Panc1 (cell line): ENCODE measurements around the gene SLC9B1. TPM values are rescaled to one million over a fixed set of nuclear protein-coding genes. Genes with fewer than 3 reads are reported as not detected.

Experiments used
- ATAC-seq: fragments of 200-7000 bp; cut with Tn5 transposase; 2 replicates; pipeline ENCODE4 v1.9.1; 2020; ENCODE audit warnings: mild to moderate bottlenecking, moderate library complexity
- BruUV-seq: library from RNA; stranded (reverse); fragments of 400-500 nt; replicated peaks from 2 replicates; lab custom pipeline; 2021; lab: Mats Ljungman, UMichigan
- CTCF ChIA-PET: fragments of 300-600 bp; sonication (Branson Sonifier 250); formaldehyde crosslinking; loops from one replicate; lab custom pipeline; 2022; ENCODE audit warnings: antibody characterized with exemption; lab: Charles Lee
- POLR2A ChIA-PET: fragments of 300-600 bp; sonication (Branson Sonifier 250); formaldehyde crosslinking; loops from one replicate; lab custom pipeline; 2022; ENCODE audit warnings: antibody characterized with exemption; lab: Charles Lee
- DNase-seq: peaks from one replicate; pipeline ENCODE4 v3.0.0-alpha.2; 2010; ENCODE audit warnings: low read depth, low spot score
- H3K27ac ChIP-seq: 2 replicates; pipeline ENCODE4 v1.5.1; 2011; ENCODE audit warnings: mild to moderate bottlenecking, low read length, inconsistent platforms
- H3K27me3 ChIP-seq: fragments of 200-500 bp; sonication (Bioruptor generic); 2 replicates; pipeline ENCODE4 v1.6.0; 2014; ENCODE audit warnings: low read length, inconsistent platforms; ENCODE audit not compliant: control insufficient read depth, insufficient read depth
- H3K36me3 ChIP-seq: fragments of 200-500 bp; sonication (Bioruptor generic); 2 replicates; pipeline ENCODE4 v1.5.1; 2014; ENCODE audit warnings: inconsistent platforms, mild to moderate bottlenecking, low read length, moderate library complexity; ENCODE audit not compliant: control insufficient read depth, insufficient read depth
- H3K4me1 ChIP-seq: 2 replicates; pipeline ENCODE4 v1.5.1; 2011; ENCODE audit warnings: inconsistent platforms, mild to moderate bottlenecking, low read length, moderate library complexity; ENCODE audit not compliant: control insufficient read depth, insufficient read depth
- H3K4me3 ChIP-seq, 2 experiments: 2 replicates each; pipeline ENCODE4 v1.5.1; 2011 to 2012; ENCODE audit warnings: low read depth in 2 of 2, low read length in 2 of 2, mild to moderate bottlenecking in 2 of 2, inconsistent platforms in 1 of 2, moderate library complexity in 1 of 2
- H3K9me3 ChIP-seq: fragments of 200-500 bp; sonication (Bioruptor generic); 2 replicates; pipeline ENCODE4 v1.5.1; 2014; ENCODE audit warnings: low read depth, mild to moderate bottlenecking, inconsistent platforms, low read length, moderate library complexity; ENCODE audit not compliant: control insufficient read depth, insufficient read depth
- POLR2AphosphoS5 ChIP-seq: IDR thresholded peaks from 2 replicates; pipeline ENCODE4 v1.6.1; 2012; ENCODE audit warnings: mild to moderate bottlenecking, low read depth, low read length, moderate library complexity
- SIN3A ChIP-seq: IDR thresholded peaks from 2 replicates; pipeline ENCODE4 v1.6.1; 2012; ENCODE audit warnings: low read depth, mild to moderate bottlenecking, low read length, moderate library complexity, borderline replicate concordance; ENCODE audit not compliant: insufficient read depth
- TCF7L2 ChIP-seq: IDR thresholded peaks from 2 replicates; pipeline ENCODE4 v1.6.1; 2011; ENCODE audit warnings: mild to moderate bottlenecking, low read depth, low read length, inconsistent platforms
- in situ Hi-C: cut with HindIII; loops from 2 replicates; pipeline ENCODE4 v1.10.0; 2016; ENCODE audit warnings: low sequenced_read_pairs, low pct_unique_long_range_greater_than_20kb
- intact Hi-C: fragments of 100-400 bp; cut with micrococcal nuclease; formaldehyde crosslinking; loops from one replicate; pipeline ENCODE4 v1.10.0; 2022; ENCODE audit not compliant: unreplicated experiment
- total RNA-seq: library from RNA; stranded (reverse); gene quantifications from one replicate; pipeline ENCODE4 v1.2.1, GENCODE V29; 2021; ENCODE audit not compliant: unreplicated experiment
- TF ChIP-seq, protein P1 (sequence below), 2 experiments: IDR thresholded peaks; 2 replicates each; pipeline ENCODE4 v1.6.1; 2011 to 2012; ENCODE audit warnings: low read depth in 2 of 2, control low read depth in 1 of 2, low read length in 1 of 2, mild to moderate bottlenecking in 1 of 2, moderate library complexity in 1 of 2; ENCODE audit not compliant: insufficient read depth in 1 of 2
- TF ChIP-seq, protein P2 (sequence below): fragments of 450-650 bp; IDR thresholded peaks from 2 replicates; pipeline ENCODE4 v1.5.1; 2017; ENCODE audit warnings: mild to moderate bottlenecking

SLC9B1 gene
- total RNA-seq, 1 experiment from 2014 or later = 0.41 TPM

DNA sequence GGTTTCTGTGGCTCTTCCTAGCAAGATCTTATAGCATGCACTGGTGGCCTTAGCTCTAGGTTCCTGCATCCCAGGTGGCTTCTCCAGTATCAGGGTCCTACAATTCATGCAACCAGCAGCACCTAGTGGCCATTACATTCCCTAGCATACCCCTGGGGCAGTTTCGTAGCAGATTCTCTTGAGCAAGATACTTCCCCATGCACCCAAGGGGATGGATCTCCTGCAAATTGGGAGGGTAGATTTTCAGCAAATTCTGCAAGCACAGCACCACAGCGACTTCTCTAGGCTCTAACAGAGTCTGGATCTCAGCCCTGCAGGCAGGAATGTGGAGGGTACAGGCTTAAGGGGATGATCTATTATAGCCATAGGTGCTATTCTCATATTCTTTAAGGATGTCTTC is 13.1 kb upstream of the SLC9B1 start:
- ATAC-seq (peak; percentile 80), DNase-seq (no peak)
- no peak overlapping the region for H3K4me3 ChIP-seq
- POLR2A ChIA-PET = no interaction called here
- CTCF ChIA-PET = no interaction called here
- H3K36me3 ChIP-seq = no peaks in the 10 kb centered on the region; the same call in 1 of the 2 replicates
- BruUV-seq = no TSS peak
- H3K9me3 ChIP-seq = no peaks in the 10 kb centered on the region
- no peaks in the 10 kb centered on the region for H3K4me1 ChIP-seq
- H3K27ac ChIP-seq = no peak overlapping the region
- in situ Hi-C loops = no loop called here
- H3K27me3 ChIP-seq = no peaks in the 10 kb centered on the region
- intact Hi-C loops = no loop called here
- TF ChIP-seq, protein P1, sequence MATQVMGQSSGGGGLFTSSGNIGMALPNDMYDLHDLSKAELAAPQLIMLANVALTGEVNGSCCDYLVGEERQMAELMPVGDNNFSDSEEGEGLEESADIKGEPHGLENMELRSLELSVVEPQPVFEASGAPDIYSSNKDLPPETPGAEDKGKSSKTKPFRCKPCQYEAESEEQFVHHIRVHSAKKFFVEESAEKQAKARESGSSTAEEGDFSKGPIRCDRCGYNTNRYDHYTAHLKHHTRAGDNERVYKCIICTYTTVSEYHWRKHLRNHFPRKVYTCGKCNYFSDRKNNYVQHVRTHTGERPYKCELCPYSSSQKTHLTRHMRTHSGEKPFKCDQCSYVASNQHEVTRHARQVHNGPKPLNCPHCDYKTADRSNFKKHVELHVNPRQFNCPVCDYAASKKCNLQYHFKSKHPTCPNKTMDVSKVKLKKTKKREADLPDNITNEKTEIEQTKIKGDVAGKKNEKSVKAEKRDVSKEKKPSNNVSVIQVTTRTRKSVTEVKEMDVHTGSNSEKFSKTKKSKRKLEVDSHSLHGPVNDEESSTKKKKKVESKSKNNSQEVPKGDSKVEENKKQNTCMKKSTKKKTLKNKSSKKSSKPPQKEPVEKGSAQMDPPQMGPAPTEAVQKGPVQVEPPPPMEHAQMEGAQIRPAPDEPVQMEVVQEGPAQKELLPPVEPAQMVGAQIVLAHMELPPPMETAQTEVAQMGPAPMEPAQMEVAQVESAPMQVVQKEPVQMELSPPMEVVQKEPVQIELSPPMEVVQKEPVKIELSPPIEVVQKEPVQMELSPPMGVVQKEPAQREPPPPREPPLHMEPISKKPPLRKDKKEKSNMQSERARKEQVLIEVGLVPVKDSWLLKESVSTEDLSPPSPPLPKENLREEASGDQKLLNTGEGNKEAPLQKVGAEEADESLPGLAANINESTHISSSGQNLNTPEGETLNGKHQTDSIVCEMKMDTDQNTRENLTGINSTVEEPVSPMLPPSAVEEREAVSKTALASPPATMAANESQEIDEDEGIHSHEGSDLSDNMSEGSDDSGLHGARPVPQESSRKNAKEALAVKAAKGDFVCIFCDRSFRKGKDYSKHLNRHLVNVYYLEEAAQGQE (IDR thresholded peaks at IDR 0.05; ENCODE audit: insufficient read depth in 1 of 2, low read depth in 2 of 2, low read length in 1 of 2) = no peak
- TF ChIP-seq TCF7L2 (no peak), SIN3A (no peak), POLR2AphosphoS5 (no peak)
- TF ChIP-seq, protein P2, sequence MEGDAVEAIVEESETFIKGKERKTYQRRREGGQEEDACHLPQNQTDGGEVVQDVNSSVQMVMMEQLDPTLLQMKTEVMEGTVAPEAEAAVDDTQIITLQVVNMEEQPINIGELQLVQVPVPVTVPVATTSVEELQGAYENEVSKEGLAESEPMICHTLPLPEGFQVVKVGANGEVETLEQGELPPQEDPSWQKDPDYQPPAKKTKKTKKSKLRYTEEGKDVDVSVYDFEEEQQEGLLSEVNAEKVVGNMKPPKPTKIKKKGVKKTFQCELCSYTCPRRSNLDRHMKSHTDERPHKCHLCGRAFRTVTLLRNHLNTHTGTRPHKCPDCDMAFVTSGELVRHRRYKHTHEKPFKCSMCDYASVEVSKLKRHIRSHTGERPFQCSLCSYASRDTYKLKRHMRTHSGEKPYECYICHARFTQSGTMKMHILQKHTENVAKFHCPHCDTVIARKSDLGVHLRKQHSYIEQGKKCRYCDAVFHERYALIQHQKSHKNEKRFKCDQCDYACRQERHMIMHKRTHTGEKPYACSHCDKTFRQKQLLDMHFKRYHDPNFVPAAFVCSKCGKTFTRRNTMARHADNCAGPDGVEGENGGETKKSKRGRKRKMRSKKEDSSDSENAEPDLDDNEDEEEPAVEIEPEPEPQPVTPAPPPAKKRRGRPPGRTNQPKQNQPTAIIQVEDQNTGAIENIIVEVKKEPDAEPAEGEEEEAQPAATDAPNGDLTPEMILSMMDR = peak; percentile 64

DNA sequence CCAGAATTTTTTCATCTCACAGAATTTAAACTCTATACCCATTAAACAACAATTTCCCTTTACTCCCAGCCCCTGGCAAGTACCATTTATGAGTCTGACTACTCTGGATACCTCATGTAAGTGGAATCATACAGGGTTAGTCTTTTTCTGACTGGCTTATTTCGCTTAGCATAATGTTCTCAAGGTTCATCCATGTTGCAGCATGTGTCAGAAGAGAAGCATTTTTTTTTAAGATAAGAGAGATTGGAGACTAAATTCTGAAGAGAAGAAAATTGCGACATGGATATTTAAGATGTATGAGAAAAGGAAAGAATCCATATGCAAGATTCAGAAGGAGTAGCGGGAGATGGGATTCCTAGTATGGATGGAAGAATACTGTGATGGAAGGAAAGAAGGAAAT is 11.3 kb upstream of the SLC9B1 start:
- DNase-seq (no peak), ATAC-seq (no peak)
- intact Hi-C loops (no loop called here), in situ Hi-C loops (no loop called here)
- Histone ChIP-seq H3K4me3 (no peak overlapping the region), H3K4me1 (no peaks in the 10 kb centered on the region), H3K27me3 (no peaks in the 10 kb centered on the region), H3K27ac (no peak overlapping the region), H3K36me3 (no peaks in the 10 kb centered on the region; the same call in 1 of the 2 replicates), H3K9me3 (no peaks in the 10 kb centered on the region)
- TF ChIP-seq, protein P1 (IDR thresholded peaks at IDR 0.05; ENCODE audit: insufficient read depth in 1 of 2, low read depth in 2 of 2, low read length in 1 of 2) = no peak
- no TSS peak for BruUV-seq
- POLR2A ChIA-PET = no interaction called here
- CTCF ChIA-PET = no interaction called here
